GM12878 (cell line): ENCODE data around the gene CLN6. TPM values are rescaled to one million over a fixed set of nuclear protein-coding genes. Genes with fewer than 3 reads are reported as not detected.

Experiments used
- ATAC-seq: fragments of 200-7000 bp; cut with Tn5 transposase; 3 replicates; pipeline ENCODE4 v1.9.1; 2020; ENCODE audit warnings: mild to moderate bottlenecking, moderate library complexity
- BruUV-seq: library from RNA; stranded (reverse); fragments of 400-500 nt; replicated peaks from 2 replicates; lab custom pipeline; 2021; lab: Mats Ljungman, UMichigan
- CTCF ChIA-PET: fragments of 300-600 bp; sonication (Branson Sonifier 250); formaldehyde crosslinking; extraction: SDS; loops from one replicate; lab custom pipeline; 2021; ENCODE audit warnings: inconsistent platforms; lab: Yijun Ruan, JAX
- POLR2A ChIA-PET: fragments of 350-600 bp; formaldehyde crosslinking; extraction: SDS; loops from one replicate; lab custom pipeline; 2021; ENCODE audit warnings: inconsistent platforms; lab: Charles Lee
- RAD21 ChIA-PET: fragments of 300-600 bp; sonication (Branson Sonifier 250); formaldehyde crosslinking; loops from one replicate; lab custom pipeline; 2023; ENCODE audit warnings: antibody characterized with exemption; ENCODE audit not compliant: unreplicated experiment; lab: Charles Lee
- SMC1A ChIA-PET: fragments of 300-600 bp; sonication (Branson Sonifier 250); formaldehyde crosslinking; loops from one replicate; lab custom pipeline; 2023; ENCODE audit not compliant: unreplicated experiment, uncharacterized antibody; lab: Charles Lee
- DNase-seq: peaks from one replicate; pipeline ENCODE4 v3.0.0-alpha.2; 2011; ENCODE audit warnings: low read depth, low spot score
- FAIRE-seq: peaks from 3 replicates; lab custom pipeline; 2011; peaks lifted over from hg19 to GRCh38; lab: Jason Lieb, UNC
- H2AFZ ChIP-seq: 2 replicates; pipeline ENCODE4 v1.6.0; 2011; ENCODE audit warnings: low read depth, low read length, control low read depth; ENCODE audit not compliant: control insufficient read depth
- H3K27ac ChIP-seq: 2 replicates; pipeline ENCODE4 v1.5.1; 2011; ENCODE audit warnings: control low read depth; ENCODE audit not compliant: control insufficient read depth, insufficient read depth
- H3K27me3 ChIP-seq, 2 experiments: replicated peaks in 1 of 2; 2 replicates each; pipeline versions ENCODE4 v1.6.0 to v1.6.1; 2011; ENCODE audit warnings: low read length in 1 of 2; ENCODE audit not compliant: control insufficient read depth in 2 of 2, insufficient read depth in 2 of 2
- H3K36me3 ChIP-seq, 2 experiments: 2 replicates each; pipeline ENCODE4 v1.5.1; 2011; ENCODE audit warnings: low read length in 1 of 2; ENCODE audit not compliant: control insufficient read depth in 2 of 2, insufficient read depth in 2 of 2
- H3K4me1 ChIP-seq: 2 replicates; pipeline ENCODE4 v1.6.1; 2011; ENCODE audit warnings: mild to moderate bottlenecking, low read length, moderate library complexity, mixed read lengths; ENCODE audit not compliant: control insufficient read depth, insufficient read depth
- H3K4me2 ChIP-seq: 2 replicates; pipeline ENCODE4 v1.6.0; 2011; ENCODE audit warnings: control low read depth; ENCODE audit not compliant: control insufficient read depth, insufficient read depth
- H3K4me3 ChIP-seq: fragments of 200-600 bp; sonication (generic); 2 replicates; pipeline ENCODE4 v1.5.1; 2016
- H3K79me2 ChIP-seq: 2 replicates; pipeline ENCODE4 v1.6.0; 2011; ENCODE audit warnings: low read length; ENCODE audit not compliant: control insufficient read depth, insufficient read depth
- H3K9ac ChIP-seq: 2 replicates; pipeline ENCODE4 v1.8.0; 2011; ENCODE audit warnings: low read length, control low read depth, mixed read lengths; ENCODE audit not compliant: control insufficient read depth, insufficient read depth
- H3K9me3 ChIP-seq: replicated peaks from 3 replicates; pipeline ENCODE4 v1.5.1; 2011; ENCODE audit warnings: mild to moderate bottlenecking, low read length; ENCODE audit not compliant: control insufficient read depth, insufficient read depth
- H4K20me1 ChIP-seq: 2 replicates; pipeline ENCODE4 v1.6.0; 2011; ENCODE audit not compliant: control insufficient read depth, insufficient read depth
- ATF7 ChIP-seq: fragments of 450-650 bp; IDR thresholded peaks from 2 replicates; pipeline ENCODE4 v1.6.1; 2016; ENCODE audit warnings: low read depth, mild to moderate bottlenecking
- BMI1 ChIP-seq: fragments of 450-650 bp; IDR thresholded peaks from 2 replicates; pipeline ENCODE4 v1.6.1; 2016; ENCODE audit warnings: mild to moderate bottlenecking, moderate library complexity, borderline replicate concordance
- EED ChIP-seq: sonication (generic); IDR thresholded peaks from 2 replicates; pipeline ENCODE4 v1.6.1; 2016; ENCODE audit warnings: antibody characterized with exemption, low read depth
- FOXM1 ChIP-seq: IDR thresholded peaks from 2 replicates; pipeline ENCODE4 v1.6.1; 2012; ENCODE audit warnings: low read depth, mild to moderate bottlenecking, inconsistent platforms, low read length, moderate library complexity
- HCFC1 ChIP-seq: fragments of 150-350 bp; IDR thresholded peaks from 2 replicates; pipeline ENCODE4 v1.6.1; 2014; ENCODE audit warnings: low read length
- MLLT1 ChIP-seq: fragments of 450-650 bp; IDR thresholded peaks from 2 replicates; pipeline ENCODE4 v1.6.1; 2016; ENCODE audit warnings: mild to moderate bottlenecking
- MYB ChIP-seq: fragments of 150-350 bp; IDR thresholded peaks from 2 replicates; pipeline ENCODE4 v1.6.1; 2014; ENCODE audit warnings: mild to moderate bottlenecking, low read depth, low read length, borderline replicate concordance
- NFYA ChIP-seq: IDR thresholded peaks from 2 replicates; pipeline ENCODE4 v1.6.1; 2011; ENCODE audit warnings: low read depth, mild to moderate bottlenecking, low read length, improper control_type of control experiment, borderline replicate concordance
- NFYB ChIP-seq: IDR thresholded peaks from 2 replicates; pipeline ENCODE4 v1.6.1; 2011; ENCODE audit warnings: low read depth, mild to moderate bottlenecking, low read length, improper control_type of control experiment, moderate library complexity; ENCODE audit not compliant: insufficient read depth
- PKNOX1 ChIP-seq: fragments of 450-650 bp; IDR thresholded peaks from 2 replicates; pipeline ENCODE4 v1.6.1; 2016; ENCODE audit warnings: mild to moderate bottlenecking
- POU2F2 ChIP-seq: IDR thresholded peaks from 3 replicates; pipeline ENCODE4 v1.6.1; 2011; ENCODE audit warnings: low read depth, mild to moderate bottlenecking, low read length, borderline replicate concordance
- SMAD5 ChIP-seq: IDR thresholded peaks from 2 replicates; pipeline ENCODE4 v1.6.1; 2016; ENCODE audit warnings: antibody characterized with exemption, low read depth
- SREBF1 ChIP-seq: IDR thresholded peaks from 2 replicates; pipeline ENCODE4 v1.6.1; 2012; ENCODE audit warnings: mild to moderate bottlenecking, low read length
- USF2 ChIP-seq: IDR thresholded peaks from 2 replicates; pipeline ENCODE4 v1.6.1; 2011; ENCODE audit warnings: low read depth, low read length, improper control_type of control experiment, borderline replicate concordance
- ZBED1 ChIP-seq: IDR thresholded peaks from 2 replicates; pipeline ENCODE4 v1.6.1; 2016; ENCODE audit warnings: borderline replicate concordance
- ZNF274 ChIP-seq: IDR thresholded peaks from one replicate; pipeline ENCODE4 v1.8.0; 2011; ENCODE audit not compliant: insufficient read length, insufficient read depth
- WGBS: methylation state at CpG from one replicate; pipeline ENCODE4 v1.1.6; 2016; ENCODE audit warnings: low lambda C conversion rate; ENCODE audit not compliant: insufficient replicate concordance, insufficient coverage; ENCODE audit errors: missing lambda C conversion rate; 5-methylcytosine and 5-hydroxymethylcytosine counted together
- in situ Hi-C: fragments of 300-500 bp; cut with MboI; formaldehyde crosslinking; loops from 9 replicates; pipeline ENCODE4 v1.14.3; 2018; ENCODE audit warnings: mixed read lengths
- intact Hi-C: fragments of 100-400 bp; cut with micrococcal nuclease; formaldehyde crosslinking; loops from one replicate; pipeline ENCODE4 v1.14.2; 2022; ENCODE audit not compliant: unreplicated experiment
- polyA plus RNA-seq, 11 experiments: library from polyadenylated mRNA; depleted of rRNA in 4 of 11; unstranded in 6 of 11; stranded (reverse) in 5 of 11; fragments of >200 nt; fragmentation: Nextera tagmentation in 4 of 11; fragmentation: Illumina TruSeq in 1 of 11; extraction: Ambion mirVana in 4 of 11; extraction: Trizol in 1 of 11; gene quantifications; 1 replicate in 1 of 11; 2 replicates in 10 of 11; pipeline versions ENCODE4 v1.2.1 to v1.2.3, GENCODE V29; 2011 to 2016; ENCODE audit warnings: inconsistent platforms in 2 of 11, missing spikeins in 2 of 11, low read depth in 1 of 11
- total RNA-seq, 4 experiments: library from RNA; depleted of rRNA in 3 of 4; stranded (reverse); fragments of >200 nt in 3 of 4; fragmentation: Illumina TruSeq in 1 of 4; extraction: Trizol in 1 of 4; gene quantifications; 2 replicates each; pipeline versions ENCODE4 v1.2.1 to v1.2.3, GENCODE V29; 2013 to 2021

CLN6 gene
- total and polyA plus RNA-seq, 10 of the 15 experiments (the other 5 are each of a cell fraction or from before 2014, with no cell fraction given) = 0.74 to 69.0 (median 30.3) TPM

GRCh38 chr15:68275165-68275746 is 45.7 kb upstream of the CLN6 start:
- FAIRE-seq = no peak

More at GRCh38 chr15:68275165-68275746, 45.7 kb upstream of the CLN6 start:
- ChIA-PET CTCF (interaction anchor here (2.1 kb wide), 1 partner anchor 23 kb away, joined by 7 read pairs; no protein-coding TSS in a partner anchor), POLR2A (no interaction called here), SMC1A (no interaction called here)
- Histone ChIP-seq H4K20me1 (no peaks in the 10 kb centered on the region), H3K27me3 (no peaks in the 10 kb centered on the region), H3K4me2 (no peak overlapping the region), H3K79me2 (peaks cover 27% of the 10 kb centered on the region), H3K4me1 (peaks cover 5% of the 10 kb centered on the region; the same call in 1 of the 2 replicates), H3K27ac (no peak overlapping the region), H2AFZ (no peak overlapping the region), H3K4me3 (no peak overlapping the region)
- in situ Hi-C loops = no loop called here
- no TSS peak for BruUV-seq
- ATAC-seq (no peak), DNase-seq (no peak)
- intact Hi-C loops = no loop called here
- TF ChIP-seq ZNF274 = no peak
- TF ChIP-seq SREBF1 = no peak
- no peak for TF ChIP-seq HCFC1
- TF ChIP-seq MLLT1 = no peak
- TF ChIP-seq USF2 = no peak
- no peak for TF ChIP-seq EED
- TF ChIP-seq MYB = no peak
- no peak for TF ChIP-seq POU2F2
- no peak for TF ChIP-seq ZBED1
- TF ChIP-seq NFYB = no peak
- no peak for TF ChIP-seq SMAD5
- no peak for TF ChIP-seq FOXM1
- no peak for TF ChIP-seq BMI1
- TF ChIP-seq ATF7 = no peak
- no peak for TF ChIP-seq PKNOX1
- no peak for TF ChIP-seq NFYA
- TF ChIP-seq, all 136 proteins: peak for 0
- Histone ChIP-seq H3K9ac (no peak overlapping the region), H3K9me3 (no peaks in the 10 kb centered on the region), H3K36me3 (no peaks in the 10 kb centered on the region)
- 32% methylated on average over 3 of the region's 3 CpGs for WGBS
- RAD21 ChIA-PET = interaction anchor here (1.0 kb wide), 1 partner anchor 31 kb away, joined by 3 read pairs; no protein-coding TSS in a partner anchor
